GM12878 (cell line): Measurements from ENCODE around the gene MSL1. TPM values are rescaled to one million over a fixed set of nuclear protein-coding genes. Genes with fewer than 3 reads are reported as not detected.

Experiments used
- BCLAF1 ChIP-seq: fragments of 450-650 bp; IDR thresholded peaks from 2 replicates; pipeline ENCODE4 v1.6.1; 2017; ENCODE audit warnings: antibody characterized with exemption, mild to moderate bottlenecking, moderate library complexity
- CREM ChIP-seq: IDR thresholded peaks from 2 replicates; pipeline ENCODE4 v1.6.1; 2014; ENCODE audit warnings: antibody characterized with exemption, low read depth
- GABPA ChIP-seq: IDR thresholded peaks from 2 replicates; pipeline ENCODE4 v1.6.1; 2014; ENCODE audit warnings: antibody characterized with exemption, low read depth, mild to moderate bottlenecking, inconsistent platforms
- HDAC6 ChIP-seq: fragments of 200-600 bp; sonication (generic); IDR thresholded peaks from one replicate; pipeline ENCODE4 v1.8.0; 2017; ENCODE audit warnings: antibody characterized with exemption; ENCODE audit not compliant: unreplicated experiment
- IKZF2 ChIP-seq, 2 experiments: fragments of 450-650 bp; IDR thresholded peaks; 2 replicates each; pipeline ENCODE4 v1.6.1; 2017; ENCODE audit warnings: mild to moderate bottlenecking in 2 of 2, moderate library complexity in 2 of 2
- IRF3 ChIP-seq: fragments of 450-650 bp; IDR thresholded peaks from 2 replicates; pipeline ENCODE4 v1.6.1; 2014; ENCODE audit warnings: mild to moderate bottlenecking
- KDM1A ChIP-seq: fragments of 200-600 bp; sonication (generic); IDR thresholded peaks from 2 replicates; pipeline ENCODE4 v1.6.1; 2016; ENCODE audit warnings: borderline replicate concordance
- MLLT1 ChIP-seq: fragments of 450-650 bp; IDR thresholded peaks from 2 replicates; pipeline ENCODE4 v1.6.1; 2016; ENCODE audit warnings: mild to moderate bottlenecking
- MTA3 ChIP-seq: IDR thresholded peaks from 2 replicates; pipeline ENCODE4 v1.6.1; 2012; ENCODE audit warnings: low read length, inconsistent platforms, borderline replicate concordance
- NFYB ChIP-seq: IDR thresholded peaks from 2 replicates; pipeline ENCODE4 v1.6.1; 2011; ENCODE audit warnings: low read depth, mild to moderate bottlenecking, low read length, improper control_type of control experiment, moderate library complexity; ENCODE audit not compliant: insufficient read depth
- POLR2AphosphoS2 ChIP-seq: IDR thresholded peaks from 2 replicates; pipeline ENCODE4 v1.6.1; 2011; ENCODE audit warnings: low read depth, mild to moderate bottlenecking, low read length, improper control_type of control experiment, moderate library complexity
- RAD51 ChIP-seq: fragments of 450-650 bp; IDR thresholded peaks from 2 replicates; pipeline ENCODE4 v1.6.1; 2016; ENCODE audit warnings: moderate library complexity, mild to moderate bottlenecking, inconsistent platforms
- RCOR1 ChIP-seq: conservative IDR thresholded peaks from 2 replicates; pipeline ENCODE4 v1.6.1; 2012; ENCODE audit warnings: low read depth, low read length, improper control_type of control experiment
- SMARCA5 ChIP-seq: fragments of 450-650 bp; IDR thresholded peaks from 2 replicates; pipeline ENCODE4 v1.6.1; 2017; ENCODE audit warnings: mild to moderate bottlenecking
- SUZ12 ChIP-seq: fragments of 200-600 bp; sonication (generic); IDR thresholded peaks from one replicate; pipeline ENCODE4 v1.6.1; 2018; ENCODE audit warnings: antibody characterized with exemption, mild to moderate bottlenecking; ENCODE audit not compliant: unreplicated experiment
- ZBTB40 ChIP-seq: fragments of 450-650 bp; IDR thresholded peaks from 2 replicates; pipeline ENCODE4 v1.6.1; 2016; ENCODE audit warnings: mild to moderate bottlenecking, moderate library complexity, borderline replicate concordance
- ZNF207 ChIP-seq: fragments of 450-650 bp; IDR thresholded peaks from 2 replicates; pipeline ENCODE4 v1.6.1; 2014; ENCODE audit warnings: antibody characterized with exemption, mild to moderate bottlenecking, borderline replicate concordance
- ZZZ3 ChIP-seq: IDR thresholded peaks from 2 replicates; pipeline ENCODE4 v1.6.1; 2011; ENCODE audit warnings: low read depth; ENCODE audit not compliant: control insufficient read depth, insufficient read length
- polyA plus RNA-seq, 11 experiments: library from polyadenylated mRNA; depleted of rRNA in 4 of 11; unstranded in 6 of 11; stranded (reverse) in 5 of 11; fragments of >200 nt; fragmentation: Nextera tagmentation in 4 of 11; fragmentation: Illumina TruSeq in 1 of 11; extraction: Ambion mirVana in 4 of 11; extraction: Trizol in 1 of 11; gene quantifications; 1 replicate in 1 of 11; 2 replicates in 10 of 11; pipeline versions ENCODE4 v1.2.1 to v1.2.3, GENCODE V29; 2011 to 2016; ENCODE audit warnings: inconsistent platforms in 2 of 11, missing spikeins in 2 of 11, low read depth in 1 of 11
- total RNA-seq, 4 experiments: library from RNA; depleted of rRNA in 3 of 4; stranded (reverse); fragments of >200 nt in 3 of 4; fragmentation: Illumina TruSeq in 1 of 4; extraction: Trizol in 1 of 4; gene quantifications; 2 replicates each; pipeline versions ENCODE4 v1.2.1 to v1.2.3, GENCODE V29; 2013 to 2021

MSL1 gene
- total and polyA plus RNA-seq, 10 of the 15 experiments (the other 5 are each of a cell fraction or from before 2014, with no cell fraction given), result 6.1 to 95.2 (median 51.8) TPM

- no peak for TF ChIP-seq ZBTB40
- no peak for TF ChIP-seq IKZF2 (IDR thresholded peaks at IDR 0.05)
- TF ChIP-seq ZZZ3, result no peak
- no peak for TF ChIP-seq SUZ12
- peak; percentile 97 for TF ChIP-seq RAD51
- TF ChIP-seq MLLT1, result peak; percentile 75
- no peak for TF ChIP-seq GABPA
- TF ChIP-seq BCLAF1, result no peak
- peak; percentile 32; the same call in 1 of the 2 replicates for TF ChIP-seq IRF3
- TF ChIP-seq HDAC6, result no peak
- no peak for TF ChIP-seq NFYB
- 0 out of 2 replicates have a peak, but pooled peaks have one; percentile 51 for TF ChIP-seq CREM
- peak; percentile 61; the same call in 1 of the 2 replicates for TF ChIP-seq ZNF207
- no peak for TF ChIP-seq POLR2AphosphoS2
- TF ChIP-seq KDM1A, result no peak
- TF ChIP-seq MTA3, result no peak
- peak; percentile 50; the same call in 1 of the 2 replicates for TF ChIP-seq SMARCA5
- no peak for TF ChIP-seq RCOR1
These were observed 8.5 kb upstream of the MSL1 start (continued) for GRCh38 chr17:40113110-40113906.
